DMS 273 treated with DMSO at 0.1 percent for 48 hours (cell line): Measurements from ENCODE around the gene OR51S1.
"Not testable (repeated sequence)": the region's sequence is repeated elsewhere in the genome, so short reads cannot be mapped to it uniquely, and the experiment has no call there.

ENCODE experiments used
- DNase-seq: peaks from one replicate; lab custom pipeline; 2025; lab: John Stamatoyannopoulos, UW

Gene OR51S1

GRCh38 chr11:4804280-4804679 is 44.7 kb downstream of the OR51S1 start, which contains the start of gene OR52R1:
TSS of gene OR52R1 (minus strand) at chr11:4804380. CDS start at chr11:4804380, 0 bp downstream.
- DNase-seq = no peak

GRCh38 chr11:4801316-4801715 is 47.7 kb downstream of the OR51S1 start:
- not testable (repeated sequence) for DNase-seq

GRCh38 chr11:4798427-4799183 is 50.4 kb downstream of the OR51S1 start:
- DNase-seq = no peak
